Left renal cortex interstitium (tissue), 4 donors: ENCODE data around the gene ABHD16A. TPM values are rescaled to one million over a fixed set of nuclear protein-coding genes. Genes with fewer than 3 reads are reported as not detected.
"Not testable (repeated sequence)": the region's sequence is repeated elsewhere in the genome, so short reads cannot be mapped to it uniquely, and the experiment has no call there.

ENCODE experiments used
- DNase-seq, 4 donors: peaks; one replicate each; pipeline ENCODE4 v3.0.0-alpha.2; 2013; ENCODE audit warnings: low read depth in 4 of 4, low spot score in 2 of 4, missing footprints in 1 of 4
- polyA plus RNA-seq, 4 donors: library from polyadenylated mRNA; unstranded; fragments of 120-200 nt; gene quantifications; one replicate each; pipeline ENCODE4 v1.2.1, GENCODE V29; 2013; ENCODE audit not compliant: insufficient read length in 4 of 4

The ABHD16A gene
- polyA plus RNA-seq, 4 donors: 54.3 to 74.8 (median 61.5) TPM

DNA sequence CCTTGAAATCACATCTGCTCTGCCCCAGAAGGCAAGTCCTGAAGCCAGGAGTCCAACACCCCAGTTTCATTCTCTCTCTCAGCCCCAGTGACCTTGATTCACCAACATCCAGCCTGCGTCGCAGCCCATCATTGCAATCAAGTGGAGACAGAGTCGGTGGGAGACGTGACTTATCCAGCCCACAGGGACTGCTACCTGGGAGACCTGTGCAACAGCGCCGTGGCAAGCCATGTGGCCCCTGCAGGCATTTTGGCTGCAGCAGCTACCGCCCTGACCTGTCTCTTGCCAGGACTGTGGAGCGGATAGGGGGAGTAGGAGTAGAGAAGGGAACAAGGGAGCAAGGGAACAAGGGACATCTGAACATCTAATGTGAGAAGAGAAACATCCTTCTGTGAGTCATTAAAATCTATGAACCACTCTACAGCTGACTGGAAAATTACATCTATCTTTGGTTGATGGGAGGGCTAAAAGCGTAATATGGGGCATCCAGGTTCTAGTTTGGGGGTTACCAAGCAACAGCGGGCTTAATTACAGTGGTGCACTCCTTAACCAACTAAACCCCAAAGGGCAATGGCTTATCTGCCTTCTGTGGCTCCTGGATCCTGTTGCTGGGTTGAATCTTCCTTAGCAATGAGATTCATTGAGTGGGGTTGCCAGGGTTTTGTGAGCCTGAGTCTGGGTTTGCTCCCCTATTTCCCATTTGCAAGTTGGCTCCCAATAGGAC lies 14.5 kb upstream of the ABHD16A start:
- no peak for DNase-seq

DNA sequence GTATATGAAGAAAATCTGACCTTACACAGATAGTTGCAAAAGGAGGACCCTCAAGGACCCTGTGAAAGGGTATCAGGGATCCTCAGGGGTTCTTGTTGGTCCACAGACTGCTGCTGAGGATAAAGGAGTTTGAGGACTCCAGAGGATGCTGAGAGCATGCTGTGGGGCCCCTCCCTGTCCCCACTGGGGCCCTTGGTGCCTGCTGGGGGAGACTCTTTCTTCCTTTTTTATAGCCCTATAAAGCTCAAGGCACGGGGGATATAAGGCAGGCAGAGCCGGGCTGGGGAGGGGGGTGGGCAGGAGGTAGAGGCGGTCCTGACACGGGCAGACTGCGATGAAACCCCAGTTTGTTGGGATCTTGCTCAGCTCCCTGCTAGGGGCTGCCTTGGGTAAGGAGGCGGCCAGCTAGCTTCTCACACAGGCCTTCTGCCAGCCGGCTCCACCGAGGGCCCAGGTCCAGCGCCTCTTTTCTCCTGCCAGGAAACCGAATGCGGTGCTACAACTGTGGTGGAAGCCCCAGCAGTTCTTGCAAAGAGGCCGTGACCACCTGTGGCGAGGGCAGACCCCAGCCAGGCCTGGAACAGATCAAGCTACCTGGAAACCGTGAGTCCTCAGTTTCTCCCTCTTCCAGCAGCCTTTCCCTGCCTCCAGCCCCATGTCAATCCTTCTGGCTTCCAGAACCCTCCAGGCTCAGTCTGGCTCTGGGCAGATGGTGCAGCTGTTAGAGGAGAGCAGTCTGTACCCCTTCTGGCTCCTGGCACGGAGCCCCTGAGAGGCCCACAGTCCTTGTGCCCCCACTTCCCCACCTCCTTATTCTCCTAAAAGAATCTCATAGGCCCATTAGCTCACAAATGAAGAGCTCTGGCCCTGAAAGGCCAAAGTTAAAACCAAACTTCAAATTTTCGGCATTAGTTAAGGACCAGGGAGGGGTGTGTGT lies 12.2 kb upstream of the ABHD16A start, which contains the start of gene LY6G6D:
TSS of gene LY6G6D (plus strand) at position 327 of the 937 bp plus-strand sequence. CDS start at position 335, 8 bp downstream.
- DNase-seq: no peak

GRCh38 chr6:31713991-31714684 lies 11.0 kb upstream of the ABHD16A start:
- DNase-seq: peak in 2 of 4 donors; percentile 37 to 45

GRCh38 chr6:31713465-31713864 lies 10.3 kb upstream of the ABHD16A start:
- DNase-seq: no peak

DNA sequence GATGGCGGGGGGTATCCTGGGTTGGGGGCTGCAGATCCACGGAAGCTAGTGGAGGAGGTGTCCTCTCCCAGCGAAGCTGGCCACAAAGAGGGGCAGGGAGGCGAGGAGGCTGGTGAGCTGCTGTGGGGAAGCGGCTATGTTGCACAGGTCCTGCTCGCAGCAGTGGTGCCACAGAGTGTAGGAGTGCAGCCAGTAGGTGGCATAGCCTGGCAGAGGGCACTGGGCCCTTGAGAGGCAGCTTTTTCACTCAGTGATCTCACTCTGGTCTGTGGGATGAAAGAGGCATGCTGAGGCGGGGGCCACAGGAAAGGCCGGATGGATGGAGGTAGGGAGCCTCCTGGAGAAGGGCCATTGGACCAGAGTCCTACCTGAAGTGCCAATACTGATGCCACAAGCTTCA lies 9.2 kb upstream of the ABHD16A start:
- DNase-seq: no peak

- no peak for DNase-seq
These were observed 8.1 kb upstream of the ABHD16A start for GRCh38 chr6:31711233-31711632.

DNA sequence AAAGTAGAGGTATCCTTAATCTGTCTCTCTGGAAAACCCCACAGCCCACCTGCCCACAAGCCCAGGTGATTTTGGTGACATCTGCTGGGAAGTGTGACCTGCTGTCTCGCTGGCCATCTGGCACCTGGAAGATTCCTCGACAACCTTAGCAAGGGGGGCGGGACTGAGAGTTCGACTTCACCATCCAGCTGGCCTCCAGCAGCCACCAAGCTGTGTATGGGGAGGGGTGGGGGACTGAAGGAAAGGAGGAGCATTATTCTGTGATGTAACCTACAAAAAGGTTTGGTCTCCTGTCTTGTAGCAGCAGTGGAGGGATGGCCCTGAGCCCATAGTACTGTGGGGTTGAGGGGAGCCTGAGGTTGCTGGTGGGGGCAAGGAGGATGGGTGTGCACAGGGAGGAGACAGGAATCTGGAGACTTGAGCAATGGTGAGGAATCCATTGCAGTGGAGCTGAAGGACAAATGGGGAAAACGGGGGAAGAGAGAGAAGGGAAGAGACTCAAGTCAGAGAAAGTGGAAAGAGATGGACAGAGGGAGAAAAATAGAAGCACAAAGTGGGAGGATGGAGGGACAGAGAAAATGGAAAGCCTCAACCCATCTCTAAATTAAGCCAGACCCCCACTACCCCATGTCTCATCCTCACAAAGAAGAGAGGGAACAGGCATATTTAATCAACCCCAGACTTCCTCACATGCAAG lies 7.5 kb upstream of the ABHD16A start:
- DNase-seq: no peak

DNA sequence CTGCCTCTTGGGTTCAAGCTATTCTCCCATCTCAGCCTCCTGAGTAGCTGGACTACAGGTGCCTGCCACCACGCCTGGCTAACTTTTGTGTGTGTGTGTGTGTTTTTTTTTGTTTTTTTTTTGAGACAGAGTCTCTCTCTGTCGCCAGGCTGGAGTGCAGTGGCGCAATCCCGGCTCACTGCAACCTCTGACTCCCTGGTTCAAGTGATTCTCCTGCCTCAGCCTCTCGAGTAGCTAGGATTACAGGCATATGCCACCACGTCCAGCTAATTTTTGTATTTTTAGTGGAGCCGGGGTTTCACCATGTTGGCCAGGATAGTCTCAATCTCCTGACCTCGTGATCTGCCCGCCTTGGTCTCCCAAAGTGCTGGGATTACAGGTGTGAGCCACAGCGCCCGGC lies 6.0 kb upstream of the ABHD16A start:
- DNase-seq: not testable (repeated sequence)

DNA sequence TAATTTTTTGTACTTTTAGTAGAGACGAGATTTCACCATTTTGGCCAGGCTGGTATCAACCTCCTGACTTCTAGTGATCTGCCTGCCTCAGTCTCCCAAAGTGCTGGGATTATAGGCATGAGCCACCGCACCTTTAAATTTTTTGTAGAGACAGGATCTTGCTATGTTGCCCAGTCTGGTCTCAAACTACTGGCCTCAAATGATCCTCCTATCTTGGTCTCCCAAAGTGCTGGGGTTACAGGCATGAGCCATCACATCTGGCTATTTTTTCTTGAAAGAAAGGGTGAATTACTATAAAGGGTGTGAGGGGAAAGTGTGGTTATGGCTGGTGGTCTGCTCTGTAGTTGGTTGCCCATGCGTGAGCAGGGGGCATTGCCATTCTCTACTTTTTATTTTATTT lies 5.1 kb upstream of the ABHD16A start:
- no peak for DNase-seq

GRCh38 chr6:31707701-31708100 lies 4.6 kb upstream of the ABHD16A start:
- DNase-seq: no peak

GRCh38 chr6:31706599-31706998 lies 3.5 kb upstream of the ABHD16A start, which contains the start of gene LY6G6F:
Gene LY6G6F, plus strand, starts transcription at chr6:31706866. Its CDS starts 41 bp downstream, at chr6:31706907.
- DNase-seq: no peak

DNA sequence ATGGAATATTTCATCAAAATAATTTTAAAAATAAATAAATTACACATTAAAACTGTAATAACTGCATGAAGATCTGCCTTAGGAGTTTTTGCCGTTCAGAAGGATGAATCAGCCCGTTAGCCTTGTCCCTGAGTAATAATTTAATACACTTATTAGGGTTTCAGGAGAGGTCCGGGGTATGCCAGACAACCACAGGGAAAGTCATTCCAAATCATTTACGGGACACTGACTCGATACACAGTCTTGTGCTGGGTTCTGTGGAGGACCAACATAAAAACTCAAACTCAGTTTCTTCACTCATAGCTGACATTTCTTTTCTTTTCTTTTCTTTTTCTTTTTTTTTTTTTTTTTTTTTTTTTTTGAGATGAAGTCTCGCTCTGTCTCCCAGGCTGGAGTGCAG lies 2.8 kb upstream of the ABHD16A start:
- DNase-seq: no peak

DNA sequence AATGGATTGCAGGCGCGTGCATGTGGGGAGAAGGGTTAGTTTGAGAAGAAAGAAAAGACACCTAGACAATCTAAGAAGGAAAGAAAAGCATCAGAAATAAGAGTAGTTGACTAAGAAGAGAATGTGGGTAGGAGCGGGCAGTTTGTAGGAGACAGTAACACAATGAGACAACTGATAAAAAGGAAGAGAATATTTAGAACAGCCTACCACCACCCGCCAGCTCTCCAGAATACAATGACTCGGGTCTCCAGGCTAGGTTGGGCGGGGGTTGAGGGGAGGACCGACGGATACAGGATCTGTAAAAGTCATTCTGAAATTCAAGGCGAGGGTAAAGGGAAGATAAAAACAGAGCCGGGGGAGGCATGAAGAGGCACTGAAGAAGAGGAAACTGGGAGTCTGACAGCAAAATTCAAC lies 712 bp downstream of the ABHD16A start:
- no peak for DNase-seq

GRCh38 chr6:31701666-31702404 lies 1.3 kb downstream of the ABHD16A start:
- no peak for DNase-seq

- DNase-seq: no peak
These were observed 2.3 kb downstream of the ABHD16A start for GRCh38 chr6:31700740-31701401.

DNA sequence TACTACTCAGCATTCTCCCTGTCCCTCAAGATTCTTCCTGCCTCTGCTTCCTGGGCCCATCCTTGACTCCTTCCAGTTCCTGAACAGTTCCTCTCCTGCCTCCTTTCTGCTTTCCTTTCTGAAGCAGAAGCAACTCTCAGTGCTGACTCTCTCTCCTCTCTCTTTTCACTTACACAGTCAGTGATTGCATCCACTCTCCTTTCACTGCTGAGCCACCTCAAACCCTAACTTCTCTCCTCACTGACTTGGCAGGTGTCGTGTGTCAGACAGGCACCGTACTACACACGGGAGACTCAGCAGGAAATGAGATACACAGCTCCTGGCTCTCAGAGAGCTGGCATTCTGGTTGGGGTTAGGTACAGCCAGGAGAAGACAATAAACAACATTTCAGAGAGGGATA lies 5.6 kb downstream of the ABHD16A start:
- DNase-seq: no peak

DNA sequence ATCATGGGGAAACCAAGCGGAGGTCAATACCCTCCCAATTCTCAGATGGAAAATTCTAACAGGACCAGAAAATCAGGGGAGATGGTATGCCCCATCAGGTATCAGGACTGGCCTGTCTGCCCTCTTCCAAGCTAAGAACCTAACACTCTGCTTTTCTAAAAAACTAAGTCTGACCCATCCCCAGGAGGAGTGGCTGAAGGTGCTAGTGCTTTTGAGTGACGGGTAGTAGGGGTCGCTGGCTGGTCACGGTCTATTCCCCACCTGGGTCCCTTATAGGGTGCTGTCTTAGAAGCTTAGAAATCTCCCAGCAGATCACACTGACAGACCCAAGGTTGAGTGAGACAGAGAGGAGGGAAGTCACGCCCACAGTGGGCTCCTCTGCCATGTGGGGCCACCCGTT lies 9.6 kb downstream of the ABHD16A start:
- DNase-seq: no peak

GRCh38 chr6:31692886-31693285 lies 10.2 kb downstream of the ABHD16A start:
- no peak for DNase-seq

DNA sequence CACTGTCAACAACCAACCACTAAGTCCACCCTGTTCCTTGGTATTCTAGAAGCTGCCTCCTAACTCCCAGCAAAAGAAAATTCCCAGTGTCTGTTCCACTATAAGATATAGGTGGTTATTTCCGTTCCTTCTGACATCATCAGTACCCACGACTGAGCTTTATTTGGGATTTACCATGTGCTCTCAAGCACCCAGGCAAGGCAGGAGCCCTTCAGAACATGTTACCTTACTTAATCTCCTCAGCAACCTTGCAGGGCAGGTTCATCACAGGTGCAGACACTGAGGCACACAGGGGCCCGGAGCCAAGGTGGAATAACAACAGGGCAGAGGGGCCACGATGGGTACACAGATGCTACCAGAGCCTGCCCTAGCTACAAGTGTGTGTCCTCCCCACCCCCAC lies 10.8 kb downstream of the ABHD16A start:
- DNase-seq: no peak
